GM19463 (cell line): ENCODE measurements around the gene MAB21L4.

Experiments
- ATAC-seq: cut with Tn5 transposase; IDR thresholded peaks from one replicate; pipeline ENCODE4 v1.9.1; 2021; ENCODE audit warnings: mild to moderate bottlenecking, moderate library complexity; ENCODE audit not compliant: unreplicated experiment

The MAB21L4 gene

DNA sequence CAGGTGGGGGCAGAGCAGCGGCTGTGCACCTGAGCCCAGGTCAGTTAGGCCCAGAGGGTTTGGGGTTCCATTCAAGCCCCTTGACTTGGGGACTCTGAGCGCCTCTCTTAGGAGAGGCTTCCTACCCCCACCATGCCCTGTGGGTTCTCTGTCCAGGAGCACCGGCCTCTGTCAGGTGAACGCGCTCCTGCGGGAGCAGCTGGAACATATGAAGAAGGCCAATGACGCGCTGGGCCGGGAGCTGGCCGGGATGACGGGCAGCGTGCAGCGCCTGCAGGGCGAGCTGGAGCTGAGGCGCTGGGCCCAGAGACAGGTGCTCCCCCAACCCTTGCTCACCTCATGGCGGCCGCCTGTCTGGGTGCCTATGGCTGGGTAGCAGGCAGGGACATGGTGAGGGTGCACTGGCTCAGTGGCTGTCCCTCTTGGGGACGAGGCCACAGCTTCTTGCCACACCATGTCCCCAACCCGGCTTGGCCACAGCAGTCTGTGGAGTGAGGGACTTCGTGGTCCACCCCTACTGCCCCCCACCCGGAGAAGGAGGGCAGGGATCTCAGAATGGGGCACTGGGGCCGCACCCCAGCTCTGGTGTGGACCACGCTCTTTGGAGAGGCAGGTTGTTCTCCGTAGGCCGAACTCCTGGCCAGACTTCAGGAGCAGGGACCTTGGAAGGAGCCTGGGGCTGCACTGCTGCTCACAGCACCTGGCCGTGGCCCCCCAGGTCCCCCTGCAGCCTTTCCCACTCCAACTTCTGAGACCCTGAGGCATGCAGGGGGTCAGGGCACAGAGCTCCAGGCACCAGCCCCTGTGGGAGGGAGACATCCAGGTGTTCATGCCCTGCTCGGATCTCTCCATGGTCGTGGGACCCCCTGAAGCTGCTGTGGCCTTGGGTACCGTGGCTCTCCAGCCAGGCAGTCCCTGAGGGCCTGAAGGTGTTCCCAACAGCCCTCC lies 29.9 kb upstream of the MAB21L4 start:
- ATAC-seq, result no peak

DNA sequence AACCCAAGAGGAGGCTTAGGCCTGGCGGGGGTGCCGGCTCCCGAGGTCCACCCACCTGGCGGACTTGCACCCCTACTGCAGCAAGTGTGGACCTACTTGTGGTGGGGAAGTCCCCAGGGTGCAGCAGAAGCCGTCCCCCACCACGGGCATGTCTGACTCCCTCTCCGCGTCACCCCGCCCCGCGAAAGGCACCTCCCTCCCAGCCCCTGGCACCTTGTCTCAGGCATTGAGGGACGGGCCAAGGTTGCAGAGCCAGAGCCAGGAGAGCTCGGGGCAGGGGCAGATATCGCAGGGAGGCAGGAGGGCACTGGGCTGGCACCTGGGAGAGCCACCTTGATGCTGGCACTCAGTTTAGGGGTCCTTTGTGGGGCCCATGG lies 29.2 kb upstream of the MAB21L4 start:
- no peak for ATAC-seq

DNA sequence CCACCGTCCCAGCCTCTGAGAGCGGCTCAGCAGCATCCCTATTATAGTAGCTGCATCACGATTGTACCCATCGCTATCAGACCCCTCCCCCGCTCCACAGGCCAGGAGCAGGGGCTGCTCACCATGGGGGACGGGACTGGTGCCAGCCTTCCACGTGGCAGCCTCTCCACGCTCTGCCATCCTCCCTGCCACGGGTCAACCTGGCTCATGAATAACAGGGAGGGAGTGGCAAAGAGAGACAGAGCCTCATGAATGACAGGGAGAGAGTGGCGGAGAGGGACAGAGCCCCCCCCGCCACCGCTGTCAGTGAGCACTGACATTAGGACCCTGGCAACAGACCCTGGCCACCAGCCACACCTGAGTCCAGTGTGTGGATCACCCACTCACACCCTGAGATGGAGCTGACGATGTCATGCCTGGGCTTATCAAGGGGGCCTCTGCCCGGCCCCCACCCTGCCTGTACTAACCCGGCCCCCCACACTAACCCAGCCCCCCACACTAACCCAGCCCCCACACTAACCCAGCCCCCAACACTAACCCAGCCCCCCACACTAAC lies 27.1 kb upstream of the MAB21L4 start:
- no peak for ATAC-seq

- no peak for ATAC-seq
These were observed 26.5 kb upstream of the MAB21L4 start for GRCh38 chr2:240922245-240922981.

GRCh38 chr2:240921995-240922244 lies 26.0 kb upstream of the MAB21L4 start:
- no peak for ATAC-seq

- no peak for ATAC-seq
These were observed 25.5 kb upstream of the MAB21L4 start for GRCh38 chr2:240921311-240921994.

DNA sequence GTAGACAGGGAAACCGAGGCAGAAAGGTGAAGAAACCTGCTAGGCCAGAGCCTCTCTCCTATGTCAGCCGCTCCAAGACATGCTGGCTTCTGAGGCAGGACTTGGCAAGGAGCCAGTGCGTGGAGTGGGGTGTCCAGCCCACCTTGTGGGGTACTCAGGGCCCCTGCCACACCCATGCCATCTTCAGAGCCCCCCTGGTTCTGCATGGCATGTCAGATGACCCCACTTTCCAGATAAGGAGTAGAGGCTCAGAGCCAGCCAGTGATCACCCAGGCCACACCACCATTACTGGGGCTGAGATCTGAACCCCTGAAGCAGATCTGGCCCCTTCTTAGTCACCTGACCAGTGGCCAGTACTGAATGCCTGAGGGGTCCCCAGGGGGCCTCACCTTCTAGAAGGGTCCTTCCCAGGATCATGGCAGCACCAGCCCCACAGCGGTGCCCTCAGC lies 24.9 kb upstream of the MAB21L4 start:
- no peak for ATAC-seq

DNA sequence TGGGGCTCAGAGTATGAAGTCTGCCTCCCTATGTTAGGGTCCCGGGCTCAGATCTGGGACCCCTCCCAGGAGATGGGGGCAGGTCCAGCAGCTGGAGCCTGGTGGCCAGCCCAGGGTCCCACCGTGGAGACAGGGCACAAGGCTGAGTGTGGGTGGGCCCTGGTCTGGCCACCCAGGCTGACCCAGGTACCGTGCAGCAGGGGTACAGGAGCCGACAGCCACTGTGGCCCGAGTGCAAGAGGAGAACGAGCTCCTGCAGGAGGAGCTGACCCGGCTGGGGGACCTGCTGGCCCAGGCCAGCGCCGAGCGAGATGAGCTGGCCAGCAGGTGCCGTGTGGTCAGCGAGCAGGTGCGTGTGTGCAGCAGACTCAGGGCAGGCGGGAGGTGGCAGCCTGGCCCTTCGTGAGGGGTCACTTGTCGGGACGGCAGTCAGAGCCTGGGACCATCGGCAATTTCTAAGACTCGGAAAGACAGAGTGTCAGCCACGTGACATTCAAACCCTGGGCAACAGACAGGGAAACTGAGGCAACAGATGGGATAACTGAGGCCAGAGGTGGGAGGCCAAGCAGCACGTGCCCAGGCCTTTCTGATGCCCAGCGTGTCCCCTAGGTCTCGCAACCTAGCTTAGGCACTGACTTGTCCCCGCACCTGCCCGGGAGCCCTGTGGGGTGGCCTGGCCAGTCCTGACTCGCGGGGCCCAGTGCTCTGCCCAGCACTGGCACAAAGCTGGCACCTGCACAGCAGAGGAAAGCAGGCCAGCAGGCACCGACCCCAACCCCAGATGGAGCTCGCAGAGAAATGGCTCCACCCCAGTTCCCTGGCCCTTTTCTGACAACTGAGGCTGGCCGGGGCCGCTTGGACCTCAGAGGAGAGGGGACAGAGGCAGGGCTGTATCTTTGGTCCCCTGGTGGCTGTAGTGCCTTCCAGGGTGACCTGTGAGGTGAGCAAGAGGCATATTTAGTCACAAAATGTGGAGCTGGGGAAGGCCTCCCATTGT lies 24.1 kb upstream of the MAB21L4 start:
- no peak for ATAC-seq

GRCh38 chr2:240919161-240919781 lies 23.3 kb upstream of the MAB21L4 start:
- no peak for ATAC-seq

DNA sequence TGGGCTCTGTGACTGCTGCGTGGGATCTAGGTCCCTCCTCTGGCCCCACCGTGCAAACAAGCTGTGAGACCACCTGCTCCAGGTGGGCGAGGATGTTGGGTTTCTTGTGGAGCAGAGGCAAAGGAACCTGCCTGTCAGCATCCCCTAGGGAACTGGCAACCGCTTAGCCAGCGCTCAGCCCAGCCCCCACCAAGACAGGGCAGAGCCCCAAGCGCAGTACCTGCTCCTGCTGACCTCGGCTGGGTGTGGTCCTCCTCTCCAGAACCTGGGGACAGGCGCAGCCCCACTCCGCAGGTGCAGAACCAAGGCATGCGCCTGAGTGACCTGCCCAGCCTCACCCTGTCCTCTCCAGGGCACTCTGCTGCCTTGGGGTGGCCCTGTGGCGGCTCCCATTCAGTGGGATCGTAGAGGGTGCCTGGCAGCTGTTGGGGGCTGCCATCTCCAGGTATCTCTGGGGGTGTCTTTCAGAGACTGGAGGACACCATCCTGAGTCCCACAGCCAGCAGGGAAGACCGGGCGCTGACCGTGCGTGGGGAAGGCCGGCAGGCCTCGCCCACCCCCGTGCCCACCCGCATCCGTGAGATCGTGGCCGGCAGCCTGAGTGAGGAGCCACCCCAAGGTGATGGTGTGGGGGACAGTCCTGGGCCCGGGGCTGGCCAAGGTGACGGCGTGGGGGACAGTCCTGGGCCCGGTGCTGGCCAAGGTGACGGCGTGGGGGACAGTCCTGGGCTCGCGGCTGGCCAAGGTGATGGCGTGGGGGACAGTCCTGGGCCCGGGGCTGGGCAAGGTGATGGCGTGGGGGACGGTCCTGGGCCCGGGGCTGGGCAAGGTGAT lies 22.5 kb upstream of the MAB21L4 start:
- no peak for ATAC-seq

GRCh38 chr2:240917684-240918257 lies 21.8 kb upstream of the MAB21L4 start:
- no peak for ATAC-seq

DNA sequence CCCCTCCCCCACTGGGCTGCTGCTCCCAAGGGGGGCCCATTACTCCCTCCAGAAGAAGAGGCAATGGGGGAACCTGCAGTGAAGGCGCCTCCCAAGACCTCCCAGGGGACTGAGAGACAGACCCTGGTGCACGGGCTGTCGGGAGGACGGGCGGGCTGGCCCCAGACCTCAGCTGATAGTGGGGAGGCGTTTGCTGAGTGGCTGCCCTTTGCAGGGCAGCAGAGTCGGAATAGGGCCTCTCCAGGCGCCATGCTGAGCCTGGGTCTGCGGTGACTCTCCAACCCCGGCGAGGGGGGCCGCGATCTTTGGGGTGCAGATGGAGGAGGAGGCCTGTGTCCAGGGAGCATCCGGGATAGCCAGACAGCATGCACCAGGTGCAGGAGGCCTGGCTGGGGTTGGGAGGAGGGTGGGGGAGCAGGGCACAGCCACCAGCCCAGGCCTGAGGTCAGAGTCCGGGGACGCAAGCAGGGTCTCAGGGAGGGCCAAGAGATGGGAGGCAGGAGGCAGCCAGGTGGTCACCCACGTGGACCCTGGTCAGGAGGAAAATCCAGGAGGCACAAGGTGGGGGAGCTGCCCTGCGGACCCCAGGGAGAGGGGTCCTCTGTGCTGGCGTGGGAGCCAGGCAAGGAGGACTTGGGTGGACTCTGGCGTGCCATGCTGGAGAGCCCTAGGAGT lies 21.2 kb upstream of the MAB21L4 start:
- ATAC-seq, result no peak

GRCh38 chr2:240916571-240917008 lies 20.6 kb upstream of the MAB21L4 start:
- ATAC-seq, result no peak

DNA sequence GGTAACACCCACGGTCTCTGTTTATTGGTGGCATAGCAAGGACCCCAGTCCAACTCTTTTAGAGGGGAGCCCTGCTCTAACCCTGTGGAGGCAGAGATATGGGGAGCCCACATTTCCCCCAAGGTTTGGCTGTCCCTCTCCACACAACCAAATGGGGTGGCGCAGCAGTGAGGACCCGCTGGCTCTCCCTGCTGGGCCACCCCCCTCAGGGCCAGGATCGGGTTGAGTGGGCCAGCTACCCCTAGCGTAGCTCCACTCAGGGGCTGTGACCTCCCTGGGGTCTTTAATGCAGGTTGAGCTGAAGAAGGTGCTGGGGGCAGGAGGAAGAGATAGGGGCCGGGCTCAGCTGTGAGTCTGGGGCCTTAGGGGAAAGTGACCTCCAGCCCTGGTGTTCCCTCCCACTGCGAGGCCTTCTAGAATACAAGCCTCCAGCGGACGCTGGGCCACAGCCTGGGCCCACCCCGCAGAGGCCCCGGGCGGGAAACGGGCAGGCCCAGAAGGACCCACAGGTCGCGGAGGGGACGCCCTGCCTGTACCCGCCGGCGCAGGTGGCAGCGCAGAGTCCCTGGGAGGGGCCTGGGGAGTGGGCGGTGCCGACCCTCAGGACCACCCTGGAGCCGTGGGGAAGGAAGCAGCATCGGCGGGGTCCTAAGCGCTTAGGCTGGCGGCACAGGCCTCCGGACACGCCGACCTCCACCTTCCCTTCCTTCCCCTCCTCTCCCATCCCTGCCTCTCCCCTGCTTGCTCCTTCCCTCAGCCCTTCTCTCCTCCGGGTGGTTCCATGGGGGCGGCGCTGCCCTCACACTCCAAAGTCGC lies 19.8 kb upstream of the MAB21L4 start:
- no peak for ATAC-seq

- no peak for ATAC-seq
These were observed 18.9 kb upstream of the MAB21L4 start for GRCh38 chr2:240914645-240915525.
